Loucy (cell line): ENCODE results near the gene KIF7.

Experiments used
- H2AFZ ChIP-seq: fragments of 200-600 bp; sonication (generic); 2 replicates; pipeline ENCODE4 v1.6.0; 2016; ENCODE audit warnings: antibody characterized with exemption, mild to moderate bottlenecking, low read length, moderate library complexity
- H3F3A ChIP-seq: fragments of 200-600 bp; 2 replicates; pipeline ENCODE4 v1.6.0; 2016; ENCODE audit warnings: antibody characterized with exemption, low read depth, mild to moderate bottlenecking
- H3K27me3 ChIP-seq: fragments of 200-600 bp; sonication (generic); 2 replicates; pipeline ENCODE4 v1.6.1; 2014; ENCODE audit warnings: low read length, mild to moderate bottlenecking; ENCODE audit not compliant: insufficient read depth, poor library complexity, severe bottlenecking
- H3K36me3 ChIP-seq: fragments of 200-600 bp; sonication (generic); 2 replicates; pipeline ENCODE4 v1.6.1; 2016; ENCODE audit warnings: low read length; ENCODE audit not compliant: insufficient read depth
- H3K4me1 ChIP-seq: fragments of 200-600 bp; sonication (generic); 2 replicates; pipeline ENCODE4 v1.5.1; 2014; ENCODE audit warnings: low read length, mild to moderate bottlenecking; ENCODE audit not compliant: insufficient read depth, poor library complexity, severe bottlenecking
- H3K4me2 ChIP-seq: fragments of 200-600 bp; sonication (generic); 2 replicates; pipeline ENCODE4 v1.6.0; 2014; ENCODE audit warnings: antibody characterized with exemption, low read length, low read depth, mild to moderate bottlenecking; ENCODE audit not compliant: poor library complexity, severe bottlenecking
- H3K4me3 ChIP-seq: fragments of 200-600 bp; sonication (generic); 2 replicates; pipeline ENCODE4 v1.5.1; 2014; ENCODE audit warnings: low read length, mild to moderate bottlenecking, mixed read lengths; ENCODE audit not compliant: poor library complexity, severe bottlenecking
- H3K79me2 ChIP-seq: fragments of 200-600 bp; sonication (generic); 2 replicates; pipeline ENCODE4 v1.6.1; 2014; ENCODE audit warnings: low read length; ENCODE audit not compliant: insufficient read depth
- H3K9ac ChIP-seq: fragments of 200-600 bp; sonication (generic); 2 replicates; pipeline ENCODE4 v1.6.0; 2014; ENCODE audit warnings: mild to moderate bottlenecking, low read depth, low read length, moderate library complexity; ENCODE audit not compliant: poor library complexity, severe bottlenecking
- H3K9me2 ChIP-seq: fragments of 200-600 bp; sonication (generic); replicated peaks from 2 replicates; pipeline ENCODE4 v1.6.1; 2016; ENCODE audit warnings: low read depth, low read length, mixed read lengths
- H3K9me3 ChIP-seq: fragments of 200-600 bp; sonication (generic); 2 replicates; pipeline ENCODE4 v1.6.1; 2014; ENCODE audit warnings: mild to moderate bottlenecking, antibody characterized with exemption, low read length, low read depth; ENCODE audit not compliant: insufficient read depth
- H4K20me1 ChIP-seq: fragments of 200-600 bp; sonication (generic); 2 replicates; pipeline ENCODE4 v1.6.0; 2014; ENCODE audit warnings: antibody characterized with exemption, low read length, mild to moderate bottlenecking; ENCODE audit not compliant: insufficient read depth, poor library complexity, severe bottlenecking
- CTCF ChIP-seq: fragments of 200-600 bp; sonication (generic); conservative IDR thresholded peaks from 2 replicates; pipeline ENCODE4 v1.5.1; 2014; ENCODE audit warnings: mild to moderate bottlenecking, antibody characterized with exemption, low read length
- EZH2phosphoT487 ChIP-seq: fragments of 200-600 bp; IDR thresholded peaks from 2 replicates; pipeline ENCODE4 v1.6.1; 2018; ENCODE audit warnings: antibody characterized with exemption, mild to moderate bottlenecking, moderate library complexity, borderline replicate concordance

KIF7 gene

GRCh38 chr15:89641053-89641452 lies 14.2 kb downstream of the KIF7 start:
- no peaks in the 10 kb centered on the region for H3K4me1 ChIP-seq
- no peaks in the 10 kb centered on the region for H3K27me3 ChIP-seq
- no peaks in the 10 kb centered on the region for H3K9me2 ChIP-seq
- no peaks in the 10 kb centered on the region for H3K9me3 ChIP-seq
- H3K79me2 ChIP-seq, result no peaks in the 10 kb centered on the region
- no peaks in the 10 kb centered on the region for H3K36me3 ChIP-seq
- TF ChIP-seq CTCF (no peak), EZH2phosphoT487 (no peak)
- H3K9ac ChIP-seq, result no peak overlapping the region
- H2AFZ ChIP-seq, result no peak overlapping the region
- no peak overlapping the region for H3K4me2 ChIP-seq
- no peaks in the 10 kb centered on the region for H3F3A ChIP-seq
- no peak overlapping the region for H3K4me3 ChIP-seq
- no peaks in the 10 kb centered on the region for H4K20me1 ChIP-seq

GRCh38 chr15:89640245-89640644 lies 15.0 kb downstream of the KIF7 start:
- Histone ChIP-seq H3K9me2 (no peaks in the 10 kb centered on the region), H3K4me3 (no peak overlapping the region), H3K4me2 (no peak overlapping the region), H3K9ac (no peak overlapping the region), H3K4me1 (no peaks in the 10 kb centered on the region), H2AFZ (no peak overlapping the region), H3F3A (no peaks in the 10 kb centered on the region), H3K36me3 (no peaks in the 10 kb centered on the region), H4K20me1 (no peaks in the 10 kb centered on the region), H3K9me3 (no peaks in the 10 kb centered on the region), H3K79me2 (no peaks in the 10 kb centered on the region), H3K27me3 (no peaks in the 10 kb centered on the region)
- TF ChIP-seq CTCF, result no peak
- no peak for TF ChIP-seq EZH2phosphoT487

GRCh38 chr15:89633585-89633984 lies 21.7 kb downstream of the KIF7 start:
- Histone ChIP-seq H3K79me2 (no peaks in the 10 kb centered on the region), H3K4me3 (no peak overlapping the region), H3K4me2 (no peak overlapping the region), H3K9ac (no peak overlapping the region), H2AFZ (no peak overlapping the region), H3K9me3 (no peaks in the 10 kb centered on the region), H3F3A (no peaks in the 10 kb centered on the region), H3K36me3 (peaks cover 44% of the 10 kb centered on the region; the same call in 1 of the 2 replicates), H4K20me1 (no peaks in the 10 kb centered on the region), H3K9me2 (no peaks in the 10 kb centered on the region), H3K4me1 (no peaks in the 10 kb centered on the region), H3K27me3 (no peaks in the 10 kb centered on the region)
- TF ChIP-seq CTCF, result no peak
- TF ChIP-seq EZH2phosphoT487, result no peak
